Esophagus muscularis mucosa (tissue), 2 donors: Measurements from ENCODE around the gene CIZ1.

Experiments
- POLR2A ChIP-seq: fragments of 450-650 bp; IDR thresholded peaks from one replicate; pipeline ENCODE4 v1.6.1; 2017; ENCODE audit warnings: antibody characterized with exemption, moderate library complexity, mild to moderate bottlenecking, low read depth
- POLR2AphosphoS5 ChIP-seq, 2 donors: sonication (generic); formaldehyde crosslinking; IDR thresholded peaks; one replicate each; pipeline ENCODE4 v1.6.1; 2017; ENCODE audit warnings: antibody characterized with exemption in 2 of 2

- TF ChIP-seq POLR2AphosphoS5 (IDR thresholded peaks at IDR 0.05) (no peak), POLR2A (no peak)
These were observed 30.8 kb downstream of the CIZ1 start for GRCh38 chr9:128160603-128160987.
